CD1c-positive myeloid dendritic cell (primary cell): ENCODE data around the gene CLIP1.
A peak's percentile ranks its signal among the peaks of the same experiment; 100 is the strongest.
"Not testable (repeated sequence)": the region's sequence is repeated elsewhere in the genome, so short reads cannot be mapped to it uniquely, and the experiment has no call there.

ENCODE experiments used
- DNase-seq: peaks from one replicate; pipeline ENCODE4 v3.0.0-alpha.2; 2016; ENCODE audit errors: extremely low spot score

The CLIP1 gene

GRCh38 chr12:122435186-122435585 lies 12.7 kb upstream of the CLIP1 start:
- no peak for DNase-seq

GRCh38 chr12:122429043-122429442 lies 6.6 kb upstream of the CLIP1 start:
- not testable (repeated sequence) for DNase-seq

GRCh38 chr12:122427403-122427802 lies 4.9 kb upstream of the CLIP1 start:
- DNase-seq, result no peak

- DNase-seq, result peak; percentile 54
These were observed 1.0 kb upstream of the CLIP1 start for GRCh38 chr12:122423258-122424165.

GRCh38 chr12:122422730-122423257 lies 325 bp upstream of the CLIP1 start:
- DNase-seq, result no peak

GRCh38 chr12:122421187-122421820 lies 1.2 kb downstream of the CLIP1 start:
- DNase-seq, result peak; percentile 62

GRCh38 chr12:122420471-122421162 lies 1.9 kb downstream of the CLIP1 start:
- no peak for DNase-seq

- not testable (repeated sequence) for DNase-seq
These were observed 3.4 kb downstream of the CLIP1 start for GRCh38 chr12:122419094-122419493.

- not testable (repeated sequence) for DNase-seq
These were observed 6.8 kb downstream of the CLIP1 start for GRCh38 chr12:122415665-122416064.

- peak; percentile 63 for DNase-seq
These were observed 8.7 kb downstream of the CLIP1 start for GRCh38 chr12:122413516-122414404.

- DNase-seq, result peak; percentile 11
These were observed 9.5 kb downstream of the CLIP1 start for GRCh38 chr12:122412851-122413433.

GRCh38 chr12:122411537-122411936 lies 10.9 kb downstream of the CLIP1 start:
- no peak for DNase-seq

GRCh38 chr12:122407208-122407607 lies 15.3 kb downstream of the CLIP1 start:
- DNase-seq, result no peak

GRCh38 chr12:122406701-122407164 lies 15.7 kb downstream of the CLIP1 start:
- DNase-seq, result no peak

- DNase-seq, result no peak
These were observed 18.6 kb downstream of the CLIP1 start for GRCh38 chr12:122403831-122404230.

- peak; percentile 61 for DNase-seq
These were observed 19.2 kb downstream of the CLIP1 start for GRCh38 chr12:122403115-122403770.

GRCh38 chr12:122402264-122402663 lies 20.2 kb downstream of the CLIP1 start:
- no peak for DNase-seq

- peak; percentile 78 for DNase-seq
These were observed 22.7 kb downstream of the CLIP1 start for GRCh38 chr12:122399592-122400373.

- DNase-seq, result no peak
These were observed 23.2 kb downstream of the CLIP1 start for GRCh38 chr12:122399254-122399591.
